H1 (cell line): ENCODE measurements around the gene FICD. TPM values are rescaled to one million over a fixed set of nuclear protein-coding genes. Genes with fewer than 3 reads are reported as not detected.

Source experiments
- CTCF ChIA-PET: fragments of 300-600 bp; sonication (Branson Sonifier 250); formaldehyde crosslinking; loops from one replicate; lab custom pipeline; 2021; ENCODE audit not compliant: partially characterized antibody; lab: Charles Lee
- POLR2A ChIA-PET: fragments of 300-600 bp; sonication (Branson Sonifier 250); formaldehyde crosslinking; loops from one replicate; lab custom pipeline; 2021; ENCODE audit warnings: inconsistent platforms; ENCODE audit not compliant: partially characterized antibody; lab: Charles Lee
- DNase-seq, 2 experiments: peaks; one replicate each; pipeline versions ENCODE4 v3.0.0 to v3.0.0-alpha.2; 2010 to 2022; ENCODE audit warnings: low spot score in 2 of 2, low read depth in 1 of 2, mixed read lengths in 1 of 2
- FAIRE-seq: peaks from 2 replicates; lab custom pipeline; 2011; peaks lifted over from hg19 to GRCh38; lab: Jason Lieb, UNC
- H2AFZ ChIP-seq: 2 replicates; pipeline ENCODE4 v1.8.1; 2012; ENCODE audit warnings: low read length, inconsistent platforms
- H2AK5ac ChIP-seq: 2 replicates; pipeline ENCODE4 v1.6.1; 2013; ENCODE audit warnings: low read depth, low read length
- H2BK120ac ChIP-seq: replicated peaks from 2 replicates; pipeline ENCODE3; 2013; ENCODE audit warnings: low read depth, low read length, inconsistent platforms
- H2BK12ac ChIP-seq: 2 replicates; pipeline ENCODE4 v1.6.1; 2013; ENCODE audit warnings: low read depth, low read length
- H2BK15ac ChIP-seq: 2 replicates; pipeline ENCODE4 v1.6.1; 2013; ENCODE audit warnings: low read length
- H2BK20ac ChIP-seq: 2 replicates; pipeline ENCODE4 v1.6.1; 2013; ENCODE audit warnings: low read length
- H2BK5ac ChIP-seq: 2 replicates; pipeline ENCODE4 v1.6.1; 2013; ENCODE audit warnings: low read depth, low read length
- H3K14ac ChIP-seq: 2 replicates; pipeline ENCODE4 v1.6.1; 2013; ENCODE audit warnings: inconsistent platforms; ENCODE audit not compliant: insufficient read length
- H3K18ac ChIP-seq: 2 replicates; pipeline ENCODE4 v1.6.1; 2013; ENCODE audit warnings: low read length; ENCODE audit errors: extremely low read depth
- H3K23ac ChIP-seq: 2 replicates; pipeline ENCODE4 v1.6.1; 2013; ENCODE audit warnings: inconsistent platforms; ENCODE audit not compliant: insufficient read length
- H3K23me2 ChIP-seq: 2 replicates; pipeline ENCODE4 v1.6.1; 2013; ENCODE audit warnings: low read depth, low read length
- H3K27ac ChIP-seq: 2 replicates; pipeline ENCODE4 v1.6.1; 2011; ENCODE audit warnings: low read depth, low read length, inconsistent platforms
- H3K27me3 ChIP-seq, 4 experiments: replicated peaks in 1 of 4; 1 replicate in 1 of 4; 2 replicates in 3 of 4; pipeline versions ENCODE4 v1.6.1 to v1.8.1; 2011 to 2013; ENCODE audit warnings: low read length in 3 of 4, mild to moderate bottlenecking in 3 of 4, inconsistent platforms in 2 of 4, mixed read lengths in 2 of 4, moderate library complexity in 1 of 4; ENCODE audit not compliant: control insufficient read depth in 3 of 4, insufficient read depth in 3 of 4; ENCODE audit errors: extremely low read depth in 1 of 4
- H3K36me3 ChIP-seq, 4 experiments: 2 replicates each; pipeline versions ENCODE4 v1.6.1 to v1.8.1; 2011 to 2013; ENCODE audit warnings: mild to moderate bottlenecking in 4 of 4, low read length in 3 of 4, moderate library complexity in 2 of 4, control low read depth in 1 of 4, inconsistent platforms in 1 of 4; ENCODE audit not compliant: insufficient read depth in 4 of 4, control insufficient read depth in 2 of 4
- H3K4ac ChIP-seq: replicated peaks from 2 replicates; pipeline ENCODE3; 2013; ENCODE audit warnings: low read length, low read depth, mixed read lengths, inconsistent platforms; ENCODE audit not compliant: insufficient read length
- H3K4me1 ChIP-seq, 4 experiments: replicated peaks in 1 of 4; 1 replicate in 1 of 4; 2 replicates in 3 of 4; pipeline versions ENCODE4 v1.6.1 to v1.8.1; 2011 to 2013; ENCODE audit warnings: low read length in 3 of 4, inconsistent platforms in 2 of 4, mixed read lengths in 1 of 4; ENCODE audit not compliant: insufficient read depth in 4 of 4, control insufficient read depth in 3 of 4
- H3K4me2 ChIP-seq, 2 experiments: 2 replicates each; pipeline versions ENCODE4 v1.6.1 to v1.8.1; 2011 to 2013; ENCODE audit warnings: low read depth in 2 of 2, low read length in 2 of 2, control low read depth in 1 of 2, inconsistent platforms in 1 of 2, mild to moderate bottlenecking in 1 of 2; ENCODE audit not compliant: insufficient read depth in 1 of 2
- H3K4me3 ChIP-seq, 4 experiments: fragments of 200-600, 300-600 bp in 1 of 4; sonication (generic), shearing (Covaris generic), sonication (Bioruptor Twin) in 1 of 4; 2 replicates each; pipeline versions ENCODE4 v1.5.1 to v1.8.1; 2011 to 2016; ENCODE audit warnings: low read length in 4 of 4, low read depth in 3 of 4, control low read depth in 2 of 4, inconsistent platforms in 2 of 4, mild to moderate bottlenecking in 2 of 4, mixed read lengths in 1 of 4, moderate library complexity in 1 of 4; ENCODE audit not compliant: insufficient read depth in 2 of 4; ENCODE audit errors: extremely low read depth in 1 of 4
- H3K56ac ChIP-seq: replicated peaks from 2 replicates; pipeline ENCODE3; 2013; ENCODE audit warnings: low read depth, mild to moderate bottlenecking, mixed read lengths, low read length, inconsistent platforms; ENCODE audit not compliant: insufficient read length
- H3K79me1 ChIP-seq: 2 replicates; pipeline ENCODE4 v1.6.1; 2013; ENCODE audit warnings: low read depth, low read length, control low read depth
- H3K79me2 ChIP-seq, 2 experiments: 2 replicates each; pipeline versions ENCODE4 v1.6.1 to v1.8.1; 2012 to 2013; ENCODE audit warnings: low read length in 2 of 2, mild to moderate bottlenecking in 2 of 2, inconsistent platforms in 1 of 2; ENCODE audit not compliant: insufficient read depth in 2 of 2, control insufficient read depth in 1 of 2
- H3K9ac ChIP-seq, 4 experiments: replicated peaks in 1 of 4; 1 replicate in 1 of 4; 2 replicates in 3 of 4; pipeline versions ENCODE4 v1.6.1 to v1.8.1; 2011 to 2013; ENCODE audit warnings: low read depth in 3 of 4, low read length in 3 of 4, control low read depth in 2 of 4, mild to moderate bottlenecking in 2 of 4, moderate library complexity in 2 of 4, inconsistent platforms in 1 of 4; ENCODE audit errors: extremely low read depth in 1 of 4
- H3K9me3 ChIP-seq, 2 experiments: 2 replicates each; pipeline versions ENCODE4 v1.6.1 to v1.8.1; 2012 to 2013; ENCODE audit warnings: mild to moderate bottlenecking in 2 of 2, moderate library complexity in 2 of 2, control low read depth in 1 of 2, inconsistent platforms in 1 of 2, low read depth in 1 of 2, low read length in 1 of 2, mixed read lengths in 1 of 2; ENCODE audit not compliant: insufficient read depth in 2 of 2
- H4K20me1 ChIP-seq, 2 experiments: replicated peaks in 1 of 2; 2 replicates each; pipeline versions ENCODE3 to v1.8.1; 2011 to 2013; ENCODE audit warnings: inconsistent platforms in 2 of 2, low read length in 2 of 2, mild to moderate bottlenecking in 1 of 2; ENCODE audit not compliant: insufficient read depth in 2 of 2, control insufficient read depth in 1 of 2
- H4K5ac ChIP-seq: 2 replicates; pipeline ENCODE4 v1.6.1; 2013; ENCODE audit warnings: low read length, low read depth, mixed read lengths, inconsistent platforms; ENCODE audit not compliant: insufficient read length
- H4K8ac ChIP-seq: 2 replicates; pipeline ENCODE4 v1.8.0; 2013; ENCODE audit warnings: mild to moderate bottlenecking, moderate library complexity, low read length, inconsistent platforms; ENCODE audit not compliant: insufficient read depth; ENCODE audit errors: extremely low read depth
- H4K91ac ChIP-seq: replicated peaks from 2 replicates; pipeline ENCODE3; 2013; ENCODE audit warnings: low read length, mixed read lengths, inconsistent platforms; ENCODE audit not compliant: insufficient read length
- ASH2L ChIP-seq: fragments of 200-600, 300-600 bp; sonication (generic); IDR thresholded peaks from one replicate; pipeline ENCODE4 v1.7.1; 2017; ENCODE audit warnings: low read length
- BCL11A ChIP-seq, 2 experiments: IDR thresholded peaks; one replicate each; pipeline ENCODE4 v1.6.1; 2011; ENCODE audit warnings: low read depth in 2 of 2, low read length in 2 of 2, mild to moderate bottlenecking in 2 of 2
- BRCA1 ChIP-seq: IDR thresholded peaks from 2 replicates; pipeline ENCODE4 v1.6.1; 2012; ENCODE audit warnings: low read depth, low read length, improper control_type of control experiment
- EP300 ChIP-seq, 2 experiments: IDR thresholded peaks; 1 replicate in 1 of 2; 2 replicates in 1 of 2; pipeline ENCODE4 v1.6.1; 2011 to 2012; ENCODE audit warnings: low read depth in 2 of 2, low read length in 2 of 2, mild to moderate bottlenecking in 2 of 2, borderline replicate concordance in 1 of 2, inconsistent platforms in 1 of 2, moderate library complexity in 1 of 2
- JUN ChIP-seq: IDR thresholded peaks from 2 replicates; pipeline ENCODE4 v1.6.1; 2011; ENCODE audit warnings: low read depth, mild to moderate bottlenecking, improper control_type of control experiment, low read length
- KDM5A ChIP-seq: fragments of 200-600 bp; IDR thresholded peaks from 2 replicates; pipeline ENCODE4 v1.7.1; 2012; ENCODE audit warnings: mild to moderate bottlenecking, low read length, inconsistent platforms, mixed read lengths
- MAFK ChIP-seq: IDR thresholded peaks from 2 replicates; pipeline ENCODE4 v1.6.1; 2012; ENCODE audit warnings: low read depth, mild to moderate bottlenecking, improper control_type of control experiment, low read length
- POLR2A ChIP-seq, 2 experiments: IDR thresholded peaks; 1 replicate in 1 of 2; 2 replicates in 1 of 2; pipeline ENCODE4 v1.6.1; 2011; ENCODE audit warnings: low read depth in 2 of 2, low read length in 2 of 2, mild to moderate bottlenecking in 2 of 2; ENCODE audit errors: control extremely low read depth in 1 of 2
- RFX5 ChIP-seq: IDR thresholded peaks from 2 replicates; pipeline ENCODE4 v1.6.1; 2011; ENCODE audit warnings: low read depth, low read length, improper control_type of control experiment, borderline replicate concordance
- SAP30 ChIP-seq: fragments of 300-600 bp; sonication (generic); IDR thresholded peaks from 2 replicates; pipeline ENCODE4 v1.7.1; 2012; ENCODE audit warnings: low read length, moderate library complexity, mild to moderate bottlenecking, inconsistent platforms; ENCODE audit not compliant: insufficient read depth, insufficient replicate concordance
- SP1 ChIP-seq: IDR thresholded peaks from 2 replicates; pipeline ENCODE4 v1.6.1; 2011; ENCODE audit warnings: low read depth, low read length
- SP2 ChIP-seq: IDR thresholded peaks from 2 replicates; pipeline ENCODE4 v1.6.1; 2012; ENCODE audit warnings: mild to moderate bottlenecking, low read length, inconsistent platforms
- TBP ChIP-seq: IDR thresholded peaks from 2 replicates; pipeline ENCODE4 v1.6.1; 2011; ENCODE audit warnings: low read depth, low read length, improper control_type of control experiment
- ZNF274 ChIP-seq: IDR thresholded peaks from 2 replicates; pipeline ENCODE4 v1.7.0; 2012; ENCODE audit warnings: low read length, borderline replicate concordance; ENCODE audit errors: extremely low read depth
- WGBS, 2 experiments: shearing (Covaris generic) in 1 of 2; methylation state at CpG; one replicate each; pipeline versions ENCODE4 v1.1.6 to v1.1.7; 2013 to 2015; ENCODE audit warnings: low lambda C conversion rate in 2 of 2, mixed read lengths in 2 of 2, inconsistent platforms in 1 of 2, low coverage in 1 of 2, missing lambda C conversion rate in 1 of 2; ENCODE audit not compliant: insufficient replicate concordance in 2 of 2, insufficient coverage in 1 of 2, insufficient read length in 1 of 2; ENCODE audit errors: extremely low coverage in 1 of 2, missing lambda C conversion rate in 1 of 2; 5-methylcytosine and 5-hydroxymethylcytosine counted together
- polyA plus RNA-seq, 7 experiments: library from polyadenylated mRNA; depleted of rRNA in 3 of 7; stranded (reverse) in 5 of 7; unstranded in 2 of 7; fragments of >200 nt in 5 of 7; fragments of 200-250 nt in 2 of 7; gene quantifications; 1 replicate in 5 of 7; 2 replicates in 1 of 7; 4 replicates in 1 of 7; pipeline versions ENCODE4 v1.2.1 to v1.2.3, GENCODE V29; 2011 to 2013; ENCODE audit warnings: missing spikeins in 2 of 7, mixed read lengths in 2 of 7
- total RNA-seq: library from RNA; stranded (reverse); fragmentation: NEBNext Ultra II Directional; extraction: Animal tissue kit (Norgen Biotek cat#: 25700); gene quantifications from 2 replicates; pipeline ENCODE4 v1.2.1, GENCODE V29; 2021
- TF ChIP-seq, protein P1 (sequence below): IDR thresholded peaks from 2 replicates; pipeline ENCODE4 v1.6.1; 2012; ENCODE audit warnings: inconsistent platforms

The FICD gene
- total and polyA plus RNA-seq, 2 of the 8 experiments (the other 6 are each of a cell fraction or from before 2014, with no cell fraction given): 2.2 to 6.0 TPM

DNA sequence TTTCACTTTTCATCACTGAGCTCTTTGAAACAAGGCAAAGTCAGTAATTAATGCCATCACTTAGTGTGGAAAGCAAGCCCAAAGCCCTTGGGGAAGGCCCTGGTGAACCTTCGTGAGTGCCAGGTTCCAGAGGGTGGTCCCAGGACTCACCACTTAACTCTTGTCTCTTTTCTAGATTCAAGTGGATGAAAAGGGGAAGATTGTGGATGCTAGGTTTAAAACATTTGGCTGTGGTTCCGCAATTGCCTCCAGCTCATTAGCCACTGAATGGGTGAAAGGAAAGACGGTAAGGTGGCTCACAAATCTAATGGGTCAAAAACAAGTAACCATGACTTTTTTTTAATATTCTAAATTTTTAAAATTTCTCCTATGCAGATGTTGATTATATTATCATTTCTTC lies 50.1 kb downstream of the FICD start:
- peaks cover 24 to 55% (median 47%) of the 10 kb centered on the region in 4 experiments for H3K36me3 ChIP-seq
- no peak overlapping the region for H3K18ac ChIP-seq
- no peak overlapping the region; a peak in 1 of 7 replicates for H3K9ac ChIP-seq
- no peak overlapping the region for H3K56ac ChIP-seq
- no peak overlapping the region for H4K5ac ChIP-seq
- H2BK5ac ChIP-seq: no peak overlapping the region
- FAIRE-seq: no peak
- ChIA-PET POLR2A (no interaction called here), CTCF (interaction anchor here (1.0 to 24.3 kb wide), 10 partner anchors 8 to 238 kb away, joined by 3 to 523 read pairs (median 4); partner anchors contain the start of gene TMEM119)
- no peaks in the 10 kb centered on the region for H3K9me3 ChIP-seq
- no peak overlapping the region for H2BK20ac ChIP-seq
- H3K23ac ChIP-seq: no peak overlapping the region
- no peak overlapping the region for H3K4me2 ChIP-seq
- H3K4ac ChIP-seq: no peak overlapping the region
- 89% methylated on average over 3 of the region's 3 CpGs; no CpG with 5 or more reads in 1 of the 2 experiments for WGBS, 2 experiments
- H2BK12ac ChIP-seq: no peak overlapping the region
- H2AK5ac ChIP-seq: no peak overlapping the region
- no peak overlapping the region for H3K4me3 ChIP-seq
- H4K8ac ChIP-seq: no peak overlapping the region
- H2AFZ ChIP-seq: no peak overlapping the region
- H3K79me2 ChIP-seq: peaks cover 8 to 22% of the 10 kb centered on the region in 2 experiments
- no peaks in the 10 kb centered on the region for H3K4me1 ChIP-seq
- no peak for DNase-seq
- no peak overlapping the region for H4K91ac ChIP-seq
- peaks cover 16% of the 10 kb centered on the region for H3K23me2 ChIP-seq
- no peaks in the 10 kb centered on the region for H3K27me3 ChIP-seq
- no peak overlapping the region for H3K14ac ChIP-seq
- no peak overlapping the region for H2BK120ac ChIP-seq
- no peaks in the 10 kb centered on the region for H3K79me1 ChIP-seq
- H4K20me1 ChIP-seq: peaks cover 0 to 4% of the 10 kb centered on the region in 2 experiments
- no peak overlapping the region for H3K27ac ChIP-seq
- H2BK15ac ChIP-seq: no peak overlapping the region
- no peak for TF ChIP-seq EP300 (IDR thresholded peaks at IDR 0.05; ENCODE audit: borderline replicate concordance in 1 of 2, low read depth in 2 of 2, low read length in 2 of 2)
- TF ChIP-seq SP1: no peak
- TF ChIP-seq SP2: no peak
- no peak for TF ChIP-seq BCL11A (IDR thresholded peaks at IDR 0.05; ENCODE audit: low read depth in 2 of 2, low read length in 2 of 2)
- no peak for TF ChIP-seq ASH2L
- TF ChIP-seq TBP: no peak
- TF ChIP-seq POLR2A (IDR thresholded peaks at IDR 0.05; ENCODE audit: control extremely low read depth in 1 of 2, low read depth in 2 of 2, low read length in 2 of 2): no peak
- TF ChIP-seq, protein P1, sequence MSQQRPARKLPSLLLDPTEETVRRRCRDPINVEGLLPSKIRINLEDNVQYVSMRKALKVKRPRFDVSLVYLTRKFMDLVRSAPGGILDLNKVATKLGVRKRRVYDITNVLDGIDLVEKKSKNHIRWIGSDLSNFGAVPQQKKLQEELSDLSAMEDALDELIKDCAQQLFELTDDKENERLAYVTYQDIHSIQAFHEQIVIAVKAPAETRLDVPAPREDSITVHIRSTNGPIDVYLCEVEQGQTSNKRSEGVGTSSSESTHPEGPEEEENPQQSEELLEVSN: no peak
- no peak for TF ChIP-seq BRCA1
- TF ChIP-seq MAFK: no peak
- no peak for TF ChIP-seq SAP30
- TF ChIP-seq JUN: no peak
- no peak for TF ChIP-seq KDM5A
- TF ChIP-seq RFX5: no peak
- no peak for TF ChIP-seq ZNF274
